BLaER1 (cell line): ENCODE results near the gene UBA5.
"Not testable (repeated sequence)": the region's sequence is repeated elsewhere in the genome, so short reads cannot be mapped to it uniquely, and the experiment has no call there.

ENCODE experiments used
- H3K27ac ChIP-seq: shearing (Covaris generic); formaldehyde crosslinking; 2 replicates; pipeline ENCODE4 v1.8.1; 2022
- H3K27me3 ChIP-seq: shearing (Covaris generic); formaldehyde crosslinking; 2 replicates; pipeline ENCODE4 v1.8.1; 2022
- H3K36me3 ChIP-seq: shearing (Covaris generic); formaldehyde crosslinking; 2 replicates; pipeline ENCODE4 v1.8.1; 2022
- H3K4me1 ChIP-seq: shearing (Covaris generic); formaldehyde crosslinking; 2 replicates; pipeline ENCODE4 v1.8.1; 2022
- H3K4me2 ChIP-seq: shearing (Covaris generic); formaldehyde crosslinking; 2 replicates; pipeline ENCODE4 v1.8.1; 2022
- H3K4me3 ChIP-seq: shearing (Covaris generic); formaldehyde crosslinking; 2 replicates; pipeline ENCODE4 v1.8.1; 2022
- H3K9ac ChIP-seq: shearing (Covaris generic); formaldehyde crosslinking; 2 replicates; pipeline ENCODE4 v1.8.1; 2022
- H3K9me3 ChIP-seq: shearing (Covaris generic); formaldehyde crosslinking; 2 replicates; pipeline ENCODE4 v1.8.1; 2022
- H4K20me1 ChIP-seq: shearing (Covaris generic); formaldehyde crosslinking; 2 replicates; pipeline ENCODE4 v1.8.1; 2022
- Cebpa-rat ChIP-seq: shearing (Covaris generic); IDR thresholded peaks from 2 replicates; pipeline ENCODE4 v1.8.1; 2022

Gene UBA5

DNA sequence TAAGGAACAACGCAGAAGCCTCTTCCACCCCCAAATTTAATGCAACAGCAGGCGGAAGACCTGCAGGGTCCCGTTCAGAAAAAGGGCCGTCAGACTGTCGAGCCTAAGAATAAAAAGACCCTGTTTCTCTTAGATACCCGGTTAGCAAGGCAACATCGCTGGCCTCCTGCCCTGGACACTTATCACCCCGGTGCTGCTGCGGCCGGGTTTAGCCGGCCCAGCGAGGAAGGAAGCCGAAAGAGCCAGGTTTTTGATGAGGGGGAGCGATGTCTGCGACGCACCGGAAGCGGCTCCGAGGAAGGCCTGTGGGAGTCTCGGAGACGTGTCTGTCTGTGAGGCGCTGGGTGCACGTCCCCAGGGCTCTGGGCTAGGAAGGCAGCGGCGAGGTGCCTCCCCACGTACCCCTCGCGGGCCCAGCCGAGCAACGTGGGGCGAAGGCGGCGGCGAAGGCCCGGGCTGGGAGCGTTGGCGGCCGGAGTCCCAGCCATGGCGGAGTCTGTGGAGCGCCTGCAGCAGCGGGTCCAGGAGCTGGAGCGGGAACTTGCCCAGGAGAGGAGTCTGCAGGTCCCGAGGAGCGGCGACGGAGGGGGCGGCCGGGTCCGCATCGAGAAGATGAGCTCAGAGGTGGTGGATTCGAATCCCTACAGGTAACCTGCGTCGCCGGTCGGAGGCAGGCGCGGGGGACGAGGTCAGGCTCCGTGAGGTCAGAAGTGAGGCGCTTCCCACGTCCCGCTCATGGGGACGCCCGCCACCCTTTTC lies at the start of gene UBA5:
TSS of gene UBA5 (plus strand) at position 278 of the 759 bp plus-strand sequence. CDS start at position 487, 209 bp downstream.
- peaks cover 6% of the 10 kb centered on the region; the same call in 1 of the 2 replicates for H3K36me3 ChIP-seq
- H3K9ac ChIP-seq: peak within 1 kb of the TSS; percentile 89
- peak within 1 kb of the TSS; percentile 86 for H3K4me2 ChIP-seq
- no peak for TF ChIP-seq Cebpa-rat
- peaks cover 41% of the 10 kb centered on the region for H3K4me1 ChIP-seq
- H3K4me3 ChIP-seq: peak within 1 kb of the TSS; percentile 93
- no peaks in the 10 kb centered on the region for H3K9me3 ChIP-seq
- peak within 1 kb of the TSS; percentile 90 for H3K27ac ChIP-seq
- H4K20me1 ChIP-seq: peaks cover 26% of the 10 kb centered on the region; the same call in 1 of the 2 replicates
- H3K27me3 ChIP-seq: no peaks in the 10 kb centered on the region

DNA sequence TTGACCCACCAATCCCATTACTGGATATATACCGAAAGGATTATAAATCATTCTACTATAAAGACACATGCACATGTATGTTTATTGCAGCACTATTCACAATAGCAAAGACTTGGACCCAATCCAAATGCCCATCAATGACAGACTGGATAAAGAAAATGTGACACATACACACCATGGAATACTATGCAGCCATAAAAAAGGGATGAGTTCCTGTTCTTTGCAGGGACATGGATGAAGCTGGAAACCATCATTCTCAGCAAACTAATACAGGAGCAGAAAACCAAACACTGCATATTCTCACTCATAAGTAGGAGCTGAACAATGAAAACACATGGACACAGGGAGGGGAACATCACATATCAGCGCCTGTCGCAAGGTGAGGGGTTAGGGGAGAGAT lies 44.8 kb upstream of the UBA5 start:
- H3K27ac ChIP-seq, H3K9me3 ChIP-seq, H3K27me3 ChIP-seq, H4K20me1 ChIP-seq, H3K4me2 ChIP-seq, H3K9ac ChIP-seq, H3K4me3 ChIP-seq, H3K4me1 ChIP-seq: not testable (repeated sequence)
- peaks cover 17% of the 10 kb centered on the region for H3K36me3 ChIP-seq

DNA sequence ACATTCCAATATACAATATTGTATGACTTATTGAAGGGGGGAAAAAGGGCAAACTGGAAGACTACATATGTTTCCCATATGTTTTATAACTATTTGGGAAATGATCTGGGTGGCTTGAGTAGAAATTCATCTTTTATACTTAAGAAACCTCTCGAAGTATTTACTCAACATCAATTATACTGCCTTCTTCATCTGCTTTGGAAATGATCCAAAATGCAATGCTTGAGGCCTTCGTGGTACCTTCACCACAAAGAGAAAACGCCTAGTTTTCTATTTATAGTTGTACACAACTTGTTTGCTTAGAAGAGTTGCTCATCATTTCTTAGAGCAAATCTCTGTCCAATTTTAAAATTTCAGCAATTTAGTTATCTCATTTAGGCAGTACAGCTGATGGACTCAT lies 44.2 kb upstream of the UBA5 start:
- Histone ChIP-seq H3K36me3 (peaks cover 17% of the 10 kb centered on the region), H4K20me1 (no peaks in the 10 kb centered on the region), H3K27ac (no peak overlapping the region), H3K4me1 (no peaks in the 10 kb centered on the region), H3K27me3 (no peaks in the 10 kb centered on the region), H3K4me3 (no peak overlapping the region), H3K9me3 (peaks cover 7% of the 10 kb centered on the region), H3K9ac (no peak overlapping the region), H3K4me2 (no peak overlapping the region)
- no peak for TF ChIP-seq Cebpa-rat

DNA sequence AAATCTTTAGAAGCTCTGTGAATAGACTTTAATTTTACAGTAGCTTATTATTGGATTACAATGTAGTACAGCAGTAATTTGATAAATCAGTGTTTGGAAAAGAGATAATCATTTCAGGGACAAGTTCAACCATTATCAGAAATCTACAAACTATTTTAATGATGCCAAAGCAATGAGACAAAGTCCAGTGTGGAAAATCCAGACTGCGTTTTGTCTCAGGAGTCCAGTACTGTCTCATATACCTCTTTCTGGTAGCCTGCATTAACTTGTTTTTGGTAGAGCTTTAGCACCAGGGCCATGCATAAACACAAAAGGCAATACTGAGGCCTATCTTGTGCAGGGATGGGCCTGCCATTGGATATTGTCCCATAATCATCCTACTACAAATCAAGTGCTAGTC lies 43.3 kb upstream of the UBA5 start:
- H3K9me3 ChIP-seq: peaks cover 7% of the 10 kb centered on the region
- H3K36me3 ChIP-seq: peaks cover 17% of the 10 kb centered on the region
- no peak overlapping the region for H3K27ac ChIP-seq
- no peak for TF ChIP-seq Cebpa-rat
- no peak overlapping the region for H3K4me3 ChIP-seq
- H3K27me3 ChIP-seq: no peaks in the 10 kb centered on the region
- no peak overlapping the region for H3K9ac ChIP-seq
- H3K4me1 ChIP-seq: 0 out of 2 replicates have a peak, but pooled peaks cover 2% of the 10 kb centered on the region
- no peak overlapping the region for H3K4me2 ChIP-seq
- H4K20me1 ChIP-seq: no peaks in the 10 kb centered on the region

DNA sequence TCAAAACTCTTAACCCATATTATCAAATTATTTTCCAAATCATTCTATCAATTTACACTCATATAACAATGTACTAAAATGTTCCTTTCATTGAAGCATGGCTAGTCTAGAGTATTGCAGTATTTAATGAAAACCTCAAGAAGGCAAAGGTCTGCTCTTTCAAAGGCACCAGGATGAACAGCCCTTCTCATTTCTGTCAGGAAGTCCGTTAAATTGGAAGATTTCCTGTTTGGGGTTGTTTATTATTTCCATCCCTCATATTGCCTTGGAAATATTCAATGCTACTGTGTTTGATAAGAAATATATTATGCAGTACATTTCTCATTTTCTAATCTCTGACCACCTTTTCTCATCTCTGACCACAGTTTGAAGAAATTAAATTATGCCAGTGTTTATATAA lies 38.0 kb upstream of the UBA5 start:
- peaks cover 14% of the 10 kb centered on the region for H3K4me1 ChIP-seq
- H3K4me2 ChIP-seq: peak overlapping the region; percentile 34
- TF ChIP-seq Cebpa-rat: no peak
- H3K36me3 ChIP-seq: peaks cover 28% of the 10 kb centered on the region
- no peak overlapping the region for H3K4me3 ChIP-seq
- H3K9ac ChIP-seq: no peak overlapping the region
- H3K9me3 ChIP-seq: no peaks in the 10 kb centered on the region
- H3K27ac ChIP-seq: no peak overlapping the region
- H3K27me3 ChIP-seq: no peaks in the 10 kb centered on the region
- no peaks in the 10 kb centered on the region for H4K20me1 ChIP-seq

DNA sequence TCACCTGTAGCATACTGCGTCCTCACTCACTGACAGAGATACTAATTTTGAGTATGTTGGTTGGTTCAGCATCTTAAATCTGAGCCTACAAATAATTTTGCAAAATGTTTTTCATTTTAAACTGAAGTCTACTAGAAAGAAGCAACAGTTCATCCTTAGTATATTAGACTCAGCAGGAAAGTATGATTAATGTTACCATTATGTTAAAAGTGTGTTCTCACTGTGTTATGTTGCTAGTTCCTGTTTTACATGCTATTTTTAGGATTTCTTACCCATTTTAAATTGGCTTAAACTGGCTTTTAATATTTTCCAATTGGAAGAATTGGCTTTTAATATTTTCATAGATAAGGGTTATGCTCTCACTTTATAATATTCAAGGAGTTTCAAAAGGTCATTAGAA lies 37.4 kb upstream of the UBA5 start:
- H3K4me1 ChIP-seq: peaks cover 14% of the 10 kb centered on the region
- H4K20me1 ChIP-seq: no peaks in the 10 kb centered on the region
- H3K36me3 ChIP-seq: peaks cover 31% of the 10 kb centered on the region
- TF ChIP-seq Cebpa-rat: no peak
- no peak overlapping the region for H3K9ac ChIP-seq
- no peak overlapping the region for H3K27ac ChIP-seq
- H3K9me3 ChIP-seq: no peaks in the 10 kb centered on the region
- no peak overlapping the region for H3K4me3 ChIP-seq
- no peak overlapping the region for H3K4me2 ChIP-seq
- no peaks in the 10 kb centered on the region for H3K27me3 ChIP-seq

DNA sequence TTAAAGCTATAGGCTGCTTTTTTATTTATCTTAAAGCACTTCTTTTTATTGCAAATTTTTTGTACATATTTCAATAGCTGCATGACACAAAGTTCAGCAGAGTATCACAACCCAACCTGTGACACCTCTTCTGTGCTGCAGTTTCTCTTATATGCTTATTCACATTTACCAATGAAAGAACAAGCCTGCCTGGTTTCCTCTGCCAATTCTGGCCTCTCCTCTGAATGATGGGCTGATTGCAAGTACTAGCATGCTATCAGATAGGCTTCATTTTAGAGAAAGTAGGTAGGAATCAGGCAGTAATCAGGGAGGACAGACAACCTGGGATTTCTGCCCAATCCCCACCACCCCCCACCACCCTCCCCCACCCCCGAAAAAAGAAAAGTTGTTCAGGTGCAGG lies 36.5 kb upstream of the UBA5 start:
- Histone ChIP-seq H3K4me3 (no peak overlapping the region), H3K4me1 (peaks cover 14% of the 10 kb centered on the region), H3K27me3 (no peaks in the 10 kb centered on the region), H3K9me3 (no peaks in the 10 kb centered on the region), H3K36me3 (peaks cover 35% of the 10 kb centered on the region), H3K27ac (no peak overlapping the region), H3K4me2 (no peak overlapping the region), H3K9ac (no peak overlapping the region), H4K20me1 (no peaks in the 10 kb centered on the region)
- no peak for TF ChIP-seq Cebpa-rat

DNA sequence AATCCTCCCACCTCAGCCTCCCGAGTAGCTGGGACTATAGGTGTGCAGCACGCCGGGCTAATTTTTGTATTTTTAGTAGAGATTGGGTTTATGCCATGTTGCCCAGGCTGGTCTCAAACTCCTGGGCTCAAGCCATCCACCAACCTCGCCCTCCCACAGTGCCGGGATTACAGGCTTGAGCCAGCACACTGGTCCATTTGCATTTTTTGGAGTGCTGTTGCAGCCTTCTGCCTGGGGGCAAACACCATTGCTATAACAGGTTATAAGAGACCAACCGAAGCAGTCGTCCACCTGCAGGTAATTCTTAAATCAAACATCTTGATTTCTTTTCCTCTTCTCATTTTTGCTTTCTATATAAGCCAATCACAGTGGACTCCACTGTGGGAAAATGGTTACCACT lies 35.3 kb upstream of the UBA5 start:
- TF ChIP-seq Cebpa-rat: no peak
- Histone ChIP-seq H3K4me1 (peaks cover 14% of the 10 kb centered on the region), H3K4me2 (no peak overlapping the region), H3K36me3 (peaks cover 35% of the 10 kb centered on the region), H3K4me3 (no peak overlapping the region), H4K20me1 (no peaks in the 10 kb centered on the region), H3K9me3 (no peaks in the 10 kb centered on the region), H3K27me3 (no peaks in the 10 kb centered on the region), H3K27ac (no peak overlapping the region), H3K9ac (no peak overlapping the region)

DNA sequence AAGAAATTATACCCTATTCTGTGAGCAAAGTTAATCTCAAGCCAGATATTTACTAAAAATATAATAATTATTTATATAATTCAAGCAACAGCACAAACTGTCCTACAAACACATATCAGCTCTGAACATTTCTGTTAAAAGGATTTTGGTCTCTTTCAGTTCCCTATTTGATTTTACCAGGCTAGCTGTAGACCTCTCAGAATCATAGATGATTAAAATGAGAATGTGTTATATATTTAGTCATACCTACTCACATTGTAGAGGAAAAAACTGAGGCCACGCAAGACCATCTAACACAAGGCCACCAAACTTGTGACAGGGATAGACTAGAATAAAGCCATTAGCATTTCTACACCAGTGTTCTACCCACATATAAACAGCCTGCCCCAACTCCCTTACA lies 34.5 kb upstream of the UBA5 start:
- H3K4me2 ChIP-seq: no peak overlapping the region
- no peak overlapping the region for H3K9ac ChIP-seq
- no peak overlapping the region for H3K4me3 ChIP-seq

DNA sequence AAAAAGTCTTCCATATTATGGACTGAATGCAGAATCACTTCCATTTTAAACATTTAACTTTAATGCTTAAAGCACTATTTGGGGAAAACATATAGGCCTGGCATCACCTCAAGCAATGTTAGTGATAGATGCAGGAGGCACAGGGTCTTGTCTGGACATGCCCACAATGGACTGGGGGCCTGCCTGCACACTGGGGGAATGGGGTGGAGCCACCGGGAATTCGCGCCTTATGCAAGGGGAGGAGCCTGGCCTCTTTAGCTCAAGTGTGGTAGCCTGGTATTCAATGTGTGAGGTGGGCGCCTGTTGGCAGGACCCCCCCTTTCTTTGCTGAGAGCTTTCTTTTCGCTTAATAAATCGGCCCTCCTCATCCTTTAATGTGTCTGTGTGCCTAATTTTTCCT lies 33.2 kb upstream of the UBA5 start:
- H3K4me2 ChIP-seq: no peak overlapping the region
- peaks cover 35% of the 10 kb centered on the region for H3K36me3 ChIP-seq
- H3K27me3 ChIP-seq: no peaks in the 10 kb centered on the region
- peaks cover 10% of the 10 kb centered on the region for H3K4me1 ChIP-seq
- no peaks in the 10 kb centered on the region for H3K9me3 ChIP-seq
- no peak for TF ChIP-seq Cebpa-rat
- H3K4me3 ChIP-seq: no peak overlapping the region
- H3K27ac ChIP-seq: no peak overlapping the region
- H3K9ac ChIP-seq: no peak overlapping the region
- H4K20me1 ChIP-seq: no peaks in the 10 kb centered on the region

More for the DNA sequence above, 34.5 kb upstream of the UBA5 start:
- Histone ChIP-seq H3K27ac (no peak overlapping the region), H3K9me3 (no peaks in the 10 kb centered on the region), H4K20me1 (no peaks in the 10 kb centered on the region), H3K4me1 (peaks cover 14% of the 10 kb centered on the region), H3K36me3 (peaks cover 35% of the 10 kb centered on the region), H3K27me3 (no peaks in the 10 kb centered on the region)
- TF ChIP-seq Cebpa-rat: no peak
